ENCODE data around the gene MAP7.

- TF ChIP-seq POLR2A (IDR thresholded peaks at IDR 0.05; ENCODE audit: low read depth, low read length) = no peak
- no peak for TF ChIP-seq TAF1 (IDR thresholded peaks at IDR 0.05; ENCODE audit: borderline replicate concordance, low read depth, low read length)
These were observed 10.1 kb downstream of the MAP7 start for GRCh38 chr6:136539967-136540652.

Measured in GM12892 (cell line).